BJ (cell line): Measurements from ENCODE around the gene UGT8. TPM values are rescaled to one million over a fixed set of nuclear protein-coding genes. Genes with fewer than 3 reads are reported as not detected.

Experiments
- CTCF ChIA-PET: fragments of 350-600 bp; formaldehyde crosslinking; extraction: SDS; loops from one replicate; lab custom pipeline; 2021; ENCODE audit warnings: antibody characterized with exemption, inconsistent platforms; lab: Yijun Ruan, JAX
- POLR2A ChIA-PET: fragments of 300-600 bp; sonication (Branson Sonifier 250); formaldehyde crosslinking; extraction: SDS; loops from one replicate; lab custom pipeline; 2021; ENCODE audit warnings: antibody characterized with exemption; lab: Charles Lee
- DNase-seq: peaks from one replicate; pipeline ENCODE4 v3.0.0-alpha.2; 2011; ENCODE audit warnings: low read depth
- H3K27me3 ChIP-seq: 2 replicates; pipeline ENCODE4 v1.6.0; 2011; ENCODE audit warnings: low read length; ENCODE audit not compliant: control insufficient read depth, insufficient read depth
- H3K36me3 ChIP-seq: 2 replicates; pipeline ENCODE4 v1.5.1; 2011; ENCODE audit warnings: low read length; ENCODE audit not compliant: control insufficient read depth, insufficient read depth
- H3K4me3 ChIP-seq: 2 replicates; pipeline ENCODE4 v1.5.1; 2011; ENCODE audit warnings: low read depth, mild to moderate bottlenecking, control low read depth, low read length
- polyA plus RNA-seq: library from polyadenylated mRNA; depleted of rRNA; stranded (reverse); fragments of >200 nt; gene quantifications from 2 replicates; pipeline ENCODE4 v1.2.3, GENCODE V29; 2011
- small RNA-seq: library from RNA; depleted of rRNA; stranded (forward); fragments of <200 nt; gene quantifications from one replicate; pipeline ENCODE3, GENCODE V24; 2012; ENCODE audit warnings: low replicate concordance, low read depth; ENCODE audit not compliant: insufficient read length
- TF ChIP-seq, protein P1 (sequence below): IDR thresholded peaks from 2 replicates; pipeline ENCODE4 v1.5.1; 2011; ENCODE audit warnings: low read depth, mild to moderate bottlenecking, control low read depth, inconsistent platforms, low read length, moderate library complexity; ENCODE audit not compliant: insufficient read depth

UGT8 gene
- polyA plus RNA-seq, 1 experiment = not detected

DNA sequence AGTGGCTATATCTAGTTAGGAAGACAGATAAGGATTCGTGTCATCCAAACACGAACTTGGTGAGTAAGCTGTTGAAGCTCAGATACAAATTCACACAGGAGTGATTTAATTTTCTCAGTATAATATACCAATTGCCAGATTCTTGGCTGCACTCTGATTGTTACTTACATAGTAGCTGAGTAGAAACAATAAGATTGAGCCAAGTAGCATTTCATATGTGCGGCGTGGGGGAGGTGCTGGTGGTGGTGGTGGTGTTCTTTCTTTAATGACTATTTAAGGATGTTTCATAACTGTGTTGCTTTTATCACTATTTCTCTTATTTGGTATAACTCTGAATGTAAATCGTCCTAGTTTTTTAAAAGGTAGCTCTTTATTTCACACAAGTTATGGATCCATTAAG, 102.9 kb downstream of the UGT8 start:
- POLR2A ChIA-PET = no interaction called here
- Histone ChIP-seq H3K36me3 (no peaks in the 10 kb centered on the region), H3K4me3 (no peak overlapping the region), H3K27me3 (no peaks in the 10 kb centered on the region)
- TF ChIP-seq, protein P1, sequence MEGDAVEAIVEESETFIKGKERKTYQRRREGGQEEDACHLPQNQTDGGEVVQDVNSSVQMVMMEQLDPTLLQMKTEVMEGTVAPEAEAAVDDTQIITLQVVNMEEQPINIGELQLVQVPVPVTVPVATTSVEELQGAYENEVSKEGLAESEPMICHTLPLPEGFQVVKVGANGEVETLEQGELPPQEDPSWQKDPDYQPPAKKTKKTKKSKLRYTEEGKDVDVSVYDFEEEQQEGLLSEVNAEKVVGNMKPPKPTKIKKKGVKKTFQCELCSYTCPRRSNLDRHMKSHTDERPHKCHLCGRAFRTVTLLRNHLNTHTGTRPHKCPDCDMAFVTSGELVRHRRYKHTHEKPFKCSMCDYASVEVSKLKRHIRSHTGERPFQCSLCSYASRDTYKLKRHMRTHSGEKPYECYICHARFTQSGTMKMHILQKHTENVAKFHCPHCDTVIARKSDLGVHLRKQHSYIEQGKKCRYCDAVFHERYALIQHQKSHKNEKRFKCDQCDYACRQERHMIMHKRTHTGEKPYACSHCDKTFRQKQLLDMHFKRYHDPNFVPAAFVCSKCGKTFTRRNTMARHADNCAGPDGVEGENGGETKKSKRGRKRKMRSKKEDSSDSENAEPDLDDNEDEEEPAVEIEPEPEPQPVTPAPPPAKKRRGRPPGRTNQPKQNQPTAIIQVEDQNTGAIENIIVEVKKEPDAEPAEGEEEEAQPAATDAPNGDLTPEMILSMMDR = no peak
- CTCF ChIA-PET = no interaction called here
- no peak for DNase-seq

DNA sequence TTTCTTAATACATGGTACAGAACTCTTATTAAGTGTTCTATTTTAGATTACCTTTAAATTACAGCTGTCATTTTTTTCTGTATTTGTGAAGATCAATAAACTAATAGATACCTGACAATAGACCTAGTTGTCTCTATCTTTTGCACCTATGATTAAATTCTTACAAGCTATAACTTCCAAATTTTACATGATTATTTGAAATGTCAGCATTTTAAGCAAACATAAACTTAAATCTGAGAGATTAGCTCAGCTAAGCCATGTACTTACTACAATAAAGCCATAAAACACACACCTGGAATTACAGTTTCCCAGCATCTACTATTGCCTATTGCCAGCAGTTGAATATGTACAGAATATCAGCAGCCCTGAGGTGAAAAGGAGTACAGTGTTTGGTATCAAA, 118.8 kb downstream of the UGT8 start:
- H3K36me3 ChIP-seq = no peaks in the 10 kb centered on the region
- CTCF ChIA-PET = no interaction called here
- TF ChIP-seq, protein P1 = no peak
- POLR2A ChIA-PET = no interaction called here
- H3K27me3 ChIP-seq = no peaks in the 10 kb centered on the region
- H3K4me3 ChIP-seq = no peak overlapping the region
- no peak for DNase-seq

DNA sequence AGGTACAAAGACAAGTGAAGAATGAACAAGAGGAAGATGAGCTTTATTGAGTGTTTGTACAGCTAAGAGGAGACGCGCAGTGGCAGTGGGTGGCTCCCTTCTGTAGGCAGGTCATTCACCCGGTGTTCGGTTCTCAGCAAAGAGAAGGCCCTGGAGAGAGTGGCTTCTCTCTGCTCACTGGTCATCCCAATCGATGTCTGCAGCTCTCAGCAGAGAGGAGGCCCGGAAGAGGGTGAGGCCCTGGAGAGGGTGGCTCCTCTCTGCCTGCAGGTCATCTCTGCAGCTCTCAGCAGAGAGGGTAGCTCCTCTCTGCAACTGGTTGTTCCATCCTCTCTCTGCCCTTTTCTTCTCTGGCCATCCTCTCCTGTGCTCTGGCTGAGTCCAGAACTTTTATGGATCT, 126.5 kb downstream of the UGT8 start:
- no peak for DNase-seq
- Histone ChIP-seq H3K27me3 (no peaks in the 10 kb centered on the region), H3K4me3 (no peak overlapping the region), H3K36me3 (no peaks in the 10 kb centered on the region)
- TF ChIP-seq, protein P1 = no peak
- POLR2A ChIA-PET = no interaction called here
- CTCF ChIA-PET = no interaction called here

DNA sequence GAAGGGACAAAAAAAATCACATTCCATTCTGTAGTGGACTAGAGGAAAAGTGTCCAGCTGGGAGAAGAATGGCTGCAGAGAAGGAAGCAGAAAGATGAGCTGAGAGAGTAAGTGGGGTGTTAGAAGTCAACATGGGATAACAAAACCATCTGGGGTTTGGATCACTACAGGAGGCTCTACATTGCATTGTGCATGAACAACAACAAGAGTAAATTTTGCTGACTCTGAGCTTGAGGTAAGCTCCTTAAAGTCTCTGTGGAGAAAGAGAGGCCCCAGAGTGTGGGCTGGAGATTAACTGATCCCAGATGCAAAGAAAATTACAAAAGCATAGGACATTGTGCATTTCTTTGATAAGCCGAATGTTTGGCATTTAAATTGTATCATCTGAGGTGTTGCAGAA, 128.9 kb downstream of the UGT8 start:
- no peaks in the 10 kb centered on the region for H3K36me3 ChIP-seq
- no peaks in the 10 kb centered on the region for H3K27me3 ChIP-seq
- no peak for DNase-seq
- TF ChIP-seq, protein P1 = no peak
- ChIA-PET POLR2A (no interaction called here), CTCF (interaction anchor here (0.5 kb wide), 1 partner anchor 13 kb away, joined by 3 read pairs; no protein-coding TSS in a partner anchor)
- H3K4me3 ChIP-seq = no peak overlapping the region

Small RNA genes within 50 kb of the gene (small RNA-seq; reads per million reads assigned to genes)
- gene MIR577 = not detected
